Astrocyte of the spinal cord (primary cell): Measurements from ENCODE around the gene FUT8.
"Not testable (repeated sequence)": the region's sequence is repeated elsewhere in the genome, so short reads cannot be mapped to it uniquely, and the experiment has no call there.

Experiments used
- DNase-seq: peaks from one replicate; pipeline ENCODE4 v3.0.0; 2011; ENCODE audit warnings: low read depth, low spot score
- H3K4me3 ChIP-seq: 2 replicates; pipeline ENCODE4 v1.5.1; 2011; ENCODE audit warnings: low read depth, mild to moderate bottlenecking, low read length, moderate library complexity
- in situ Hi-C: cut with HindIII; loops from 2 replicates; pipeline ENCODE4 v1.10.0; 2017; ENCODE audit warnings: low sequenced_read_pairs
- TF ChIP-seq, protein P1 (sequence below): IDR thresholded peaks from 2 replicates; pipeline ENCODE4 v1.5.1; 2012; ENCODE audit warnings: low read depth, mild to moderate bottlenecking, low read length, inconsistent platforms

FUT8 gene

DNA sequence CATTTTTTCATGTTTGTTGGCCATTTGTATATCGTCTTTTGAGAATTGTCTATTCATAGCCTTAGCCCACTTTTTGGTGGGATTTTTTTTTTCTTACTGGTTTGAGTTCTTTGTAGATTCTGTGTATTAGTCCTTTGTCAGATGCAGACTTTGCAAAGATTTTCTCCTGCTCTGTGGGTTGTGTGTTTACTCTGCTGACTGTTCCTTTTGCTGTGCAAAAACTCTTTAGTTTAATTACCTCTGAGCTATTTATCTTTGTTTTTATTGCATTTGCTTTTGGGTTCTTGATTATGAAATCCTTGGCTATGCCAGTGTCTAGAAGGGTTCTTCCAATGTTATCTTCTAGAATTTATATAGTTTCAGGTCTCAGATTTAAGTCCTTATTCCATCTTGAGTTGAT lies 220.0 kb downstream of the FUT8 start:
- DNase-seq = no peak
- TF ChIP-seq, protein P1, sequence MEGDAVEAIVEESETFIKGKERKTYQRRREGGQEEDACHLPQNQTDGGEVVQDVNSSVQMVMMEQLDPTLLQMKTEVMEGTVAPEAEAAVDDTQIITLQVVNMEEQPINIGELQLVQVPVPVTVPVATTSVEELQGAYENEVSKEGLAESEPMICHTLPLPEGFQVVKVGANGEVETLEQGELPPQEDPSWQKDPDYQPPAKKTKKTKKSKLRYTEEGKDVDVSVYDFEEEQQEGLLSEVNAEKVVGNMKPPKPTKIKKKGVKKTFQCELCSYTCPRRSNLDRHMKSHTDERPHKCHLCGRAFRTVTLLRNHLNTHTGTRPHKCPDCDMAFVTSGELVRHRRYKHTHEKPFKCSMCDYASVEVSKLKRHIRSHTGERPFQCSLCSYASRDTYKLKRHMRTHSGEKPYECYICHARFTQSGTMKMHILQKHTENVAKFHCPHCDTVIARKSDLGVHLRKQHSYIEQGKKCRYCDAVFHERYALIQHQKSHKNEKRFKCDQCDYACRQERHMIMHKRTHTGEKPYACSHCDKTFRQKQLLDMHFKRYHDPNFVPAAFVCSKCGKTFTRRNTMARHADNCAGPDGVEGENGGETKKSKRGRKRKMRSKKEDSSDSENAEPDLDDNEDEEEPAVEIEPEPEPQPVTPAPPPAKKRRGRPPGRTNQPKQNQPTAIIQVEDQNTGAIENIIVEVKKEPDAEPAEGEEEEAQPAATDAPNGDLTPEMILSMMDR = no peak
- in situ Hi-C loops = no loop called here
- no peak overlapping the region for H3K4me3 ChIP-seq

DNA sequence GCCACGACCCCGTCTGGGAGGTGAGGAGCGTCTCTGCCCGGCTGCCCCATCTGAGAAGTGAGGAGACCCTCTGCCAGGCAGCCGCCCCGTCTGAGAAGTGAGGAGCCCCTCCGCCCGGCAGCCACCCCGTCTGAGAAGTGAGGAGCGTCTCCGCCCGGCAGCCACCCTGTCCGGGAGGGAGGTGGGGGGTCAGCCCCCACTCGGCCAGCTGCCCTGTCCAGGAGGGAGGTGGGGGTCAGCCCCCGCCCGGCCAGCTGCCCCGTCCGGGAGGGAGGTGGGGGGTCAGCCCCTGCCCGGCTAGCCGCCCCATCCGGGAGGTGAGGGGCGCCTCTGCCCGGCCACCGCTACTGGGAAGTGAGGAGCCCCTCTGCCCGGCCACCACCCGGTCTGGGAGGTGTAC lies 221.1 kb downstream of the FUT8 start:
- DNase-seq, in situ Hi-C loops, H3K4me3 ChIP-seq: not testable (repeated sequence)

DNA sequence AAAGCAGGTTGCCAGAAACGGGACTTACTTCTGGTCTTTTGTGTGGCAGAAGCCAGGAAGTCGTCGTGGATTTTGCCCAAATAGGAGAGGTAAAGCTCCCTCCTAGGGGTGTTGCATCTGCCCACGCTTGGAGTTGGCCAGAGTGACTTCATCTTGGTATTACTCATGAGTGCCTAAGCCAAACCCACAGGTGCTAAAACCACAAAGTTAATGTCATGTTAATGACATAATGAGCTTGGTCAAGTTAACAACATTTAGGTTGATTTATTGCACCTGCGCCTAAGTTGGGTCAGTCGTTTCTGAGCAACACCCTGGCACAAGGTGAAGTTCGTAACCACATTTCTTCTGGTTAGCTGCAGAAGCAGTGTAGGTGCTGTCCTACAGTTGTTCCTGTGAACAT lies 225.2 kb downstream of the FUT8 start:
- TF ChIP-seq, protein P1 = no peak
- DNase-seq = peak; percentile 45
- no peak overlapping the region for H3K4me3 ChIP-seq
- in situ Hi-C loops = no loop called here

DNA sequence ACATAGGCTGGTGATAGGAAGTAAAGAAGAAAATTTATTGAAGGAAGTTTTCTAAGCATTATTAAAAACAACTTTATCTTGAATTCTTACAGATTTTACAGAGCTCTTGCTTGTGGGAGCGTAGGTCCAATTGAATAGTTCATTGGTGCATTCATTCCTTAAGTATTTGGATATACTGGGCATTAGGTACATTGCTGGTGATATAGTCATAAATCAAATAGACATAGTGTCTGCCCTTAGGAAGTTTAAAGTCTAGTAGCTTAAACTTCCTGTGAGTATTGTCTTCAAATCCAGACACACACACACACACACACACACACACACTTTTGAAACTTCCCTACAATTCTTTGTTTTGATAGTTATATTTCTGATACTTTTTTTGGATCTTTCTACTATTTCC lies 226.7 kb downstream of the FUT8 start:
- in situ Hi-C loops = no loop called here
- no peak overlapping the region for H3K4me3 ChIP-seq
- TF ChIP-seq, protein P1 = no peak
- DNase-seq = peak; percentile 16

DNA sequence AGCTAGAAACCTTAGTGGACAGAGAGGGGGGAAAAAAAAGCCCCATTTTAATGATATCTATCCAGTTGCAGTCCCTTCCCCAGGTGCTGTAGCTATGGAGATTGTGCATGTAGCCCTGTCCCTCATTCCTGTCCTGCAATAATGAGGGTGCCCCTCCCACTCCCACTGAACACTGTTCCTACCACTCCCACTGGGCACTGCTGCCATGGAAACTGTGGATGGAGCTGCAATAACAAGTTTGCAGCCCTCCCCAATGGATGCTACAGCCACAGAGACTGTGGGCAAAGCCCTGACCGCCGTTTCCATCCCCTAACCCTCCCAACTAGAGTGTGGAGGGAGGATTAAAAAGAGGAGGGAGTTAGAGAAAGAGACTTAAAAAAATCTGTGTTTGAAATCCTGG lies 238.3 kb downstream of the FUT8 start:
- DNase-seq = no peak
- H3K4me3 ChIP-seq = no peak overlapping the region
- in situ Hi-C loops = no loop called here
- TF ChIP-seq, protein P1 = no peak

DNA sequence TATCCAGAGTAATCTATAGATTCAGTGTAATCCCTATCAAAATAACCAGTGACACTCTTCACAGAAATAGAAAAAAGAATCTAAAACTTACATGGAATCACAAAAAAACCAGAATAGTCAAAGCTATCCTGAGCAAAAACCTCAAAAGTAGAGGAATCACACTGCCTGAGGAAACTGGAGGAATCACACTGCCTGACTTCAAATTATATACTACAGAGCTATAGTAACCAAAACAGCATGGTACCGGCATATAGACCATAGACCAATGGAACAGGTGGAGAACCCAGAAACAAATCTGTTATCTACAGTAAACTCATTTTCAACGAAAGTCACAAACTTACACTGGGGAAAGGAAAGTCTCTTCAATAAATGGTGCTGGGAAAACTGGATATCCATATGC lies 244.0 kb downstream of the FUT8 start:
- TF ChIP-seq, protein P1 = no peak
- no peak for DNase-seq
- in situ Hi-C loops = no loop called here
- H3K4me3 ChIP-seq = no peak overlapping the region

DNA sequence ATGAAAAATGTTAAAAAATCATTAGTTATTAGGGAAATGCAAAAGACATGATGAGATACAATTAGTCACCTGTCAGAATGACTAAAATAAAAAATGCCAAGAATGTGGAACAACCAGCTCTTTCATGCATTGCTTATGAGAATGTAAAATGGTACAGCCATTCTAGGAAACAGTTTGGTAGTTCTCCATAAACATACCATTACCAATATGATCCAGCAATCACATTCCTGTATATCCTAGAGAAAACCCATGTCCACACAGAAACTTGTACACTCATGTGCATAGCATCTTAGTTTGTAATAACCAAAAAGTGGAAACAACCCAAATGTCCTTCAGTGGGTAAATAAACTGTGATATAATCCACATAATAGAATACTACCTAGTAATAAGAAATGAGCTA lies 245.7 kb downstream of the FUT8 start:
- H3K4me3 ChIP-seq = no peak overlapping the region
- TF ChIP-seq, protein P1 = no peak
- in situ Hi-C loops = no loop called here
- DNase-seq = peak; percentile 20
